ENCODE measurements around the gene SLC6A20. TPM values are rescaled to one million over a fixed set of nuclear protein-coding genes. Genes with fewer than 3 reads are reported as not detected.

Gene SLC6A20
- total RNA-seq, 1 donor from 2014 or later, result not detected

- Mint-ChIP-seq H3K27ac (no peak overlapping the region), H3K4me1 (peaks cover 11% of the 10 kb centered on the region), H3K9me3 (no peaks in the 10 kb centered on the region), H3K4me3 (no peak overlapping the region), H3K27me3 (ENCODE audit: insufficient read depth, low read depth) (peaks cover 3% of the 10 kb centered on the region), H3K36me3 (peaks cover 2% of the 10 kb centered on the region)
- H3K27me3 ChIP-seq, result no peaks in the 10 kb centered on the region
- no peaks in the 10 kb centered on the region for H3K36me3 ChIP-seq
- H2AFZ ChIP-seq (replicated peaks), result no peak overlapping the region
- H3K4me3 ChIP-seq, result no peak overlapping the region
- no peak overlapping the region for H3K27ac ChIP-seq
- H3K9ac ChIP-seq, result no peak overlapping the region
- peaks cover 9% of the 10 kb centered on the region for H3K4me1 ChIP-seq
- no peaks in the 10 kb centered on the region for H3K9me3 ChIP-seq (ENCODE audit: low read depth)
- no peaks in the 10 kb centered on the region for H3F3A ChIP-seq (ENCODE audit: low read depth)
- no peak for DNase-seq (ENCODE audit: low spot score)
- H3K4me2 ChIP-seq, result peak overlapping the region; percentile 7
- no peak for TF ChIP-seq EZH2phosphoT487 (IDR thresholded peaks at IDR 0.05)
- TF ChIP-seq, protein P1, sequence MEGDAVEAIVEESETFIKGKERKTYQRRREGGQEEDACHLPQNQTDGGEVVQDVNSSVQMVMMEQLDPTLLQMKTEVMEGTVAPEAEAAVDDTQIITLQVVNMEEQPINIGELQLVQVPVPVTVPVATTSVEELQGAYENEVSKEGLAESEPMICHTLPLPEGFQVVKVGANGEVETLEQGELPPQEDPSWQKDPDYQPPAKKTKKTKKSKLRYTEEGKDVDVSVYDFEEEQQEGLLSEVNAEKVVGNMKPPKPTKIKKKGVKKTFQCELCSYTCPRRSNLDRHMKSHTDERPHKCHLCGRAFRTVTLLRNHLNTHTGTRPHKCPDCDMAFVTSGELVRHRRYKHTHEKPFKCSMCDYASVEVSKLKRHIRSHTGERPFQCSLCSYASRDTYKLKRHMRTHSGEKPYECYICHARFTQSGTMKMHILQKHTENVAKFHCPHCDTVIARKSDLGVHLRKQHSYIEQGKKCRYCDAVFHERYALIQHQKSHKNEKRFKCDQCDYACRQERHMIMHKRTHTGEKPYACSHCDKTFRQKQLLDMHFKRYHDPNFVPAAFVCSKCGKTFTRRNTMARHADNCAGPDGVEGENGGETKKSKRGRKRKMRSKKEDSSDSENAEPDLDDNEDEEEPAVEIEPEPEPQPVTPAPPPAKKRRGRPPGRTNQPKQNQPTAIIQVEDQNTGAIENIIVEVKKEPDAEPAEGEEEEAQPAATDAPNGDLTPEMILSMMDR (IDR thresholded peaks at IDR 0.05), result no peak
- TF ChIP-seq EZH2 (IDR thresholded peaks at IDR 0.05), result no peak
- H3K79me2 ChIP-seq (ENCODE audit: low read depth), result no peaks in the 10 kb centered on the region
- no peaks in the 10 kb centered on the region for H4K20me1 ChIP-seq (ENCODE audit: low read depth)
Measured at GRCh38 chr3:45807133-45807532, 10.8 kb upstream of the SLC6A20 start.

- H3K36me3 Mint-ChIP-seq, result no peaks in the 10 kb centered on the region
- no peak for DNase-seq (ENCODE audit: low spot score)
- Histone ChIP-seq H3K4me2 (no peak overlapping the region), H3K4me3 (no peak overlapping the region), H3K27ac (no peak overlapping the region), H4K20me1 (ENCODE audit: low read depth) (no peaks in the 10 kb centered on the region), H2AFZ (replicated peaks) (no peak overlapping the region), H3F3A (ENCODE audit: low read depth) (no peaks in the 10 kb centered on the region), H3K79me2 (ENCODE audit: low read depth) (no peaks in the 10 kb centered on the region), H3K9me3 (ENCODE audit: low read depth) (no peaks in the 10 kb centered on the region), H3K27me3 (no peaks in the 10 kb centered on the region), H3K4me1 (peaks cover 9% of the 10 kb centered on the region), H3K36me3 (no peaks in the 10 kb centered on the region), H3K9ac (no peak overlapping the region)
- H3K4me1 Mint-ChIP-seq, result peaks cover 11% of the 10 kb centered on the region
- TF ChIP-seq, protein P1 (IDR thresholded peaks at IDR 0.05), result no peak
- no peak for TF ChIP-seq EZH2 (IDR thresholded peaks at IDR 0.05)
- TF ChIP-seq EZH2phosphoT487 (IDR thresholded peaks at IDR 0.05), result no peak
- H3K27ac Mint-ChIP-seq, result no peak overlapping the region
- no peaks in the 10 kb centered on the region for H3K9me3 Mint-ChIP-seq
- no peak overlapping the region for H3K4me3 Mint-ChIP-seq
- H3K27me3 Mint-ChIP-seq (ENCODE audit: insufficient read depth, low read depth), result peaks cover 3% of the 10 kb centered on the region
Measured at GRCh38 chr3:45806072-45806471, 9.7 kb upstream of the SLC6A20 start.

DNA sequence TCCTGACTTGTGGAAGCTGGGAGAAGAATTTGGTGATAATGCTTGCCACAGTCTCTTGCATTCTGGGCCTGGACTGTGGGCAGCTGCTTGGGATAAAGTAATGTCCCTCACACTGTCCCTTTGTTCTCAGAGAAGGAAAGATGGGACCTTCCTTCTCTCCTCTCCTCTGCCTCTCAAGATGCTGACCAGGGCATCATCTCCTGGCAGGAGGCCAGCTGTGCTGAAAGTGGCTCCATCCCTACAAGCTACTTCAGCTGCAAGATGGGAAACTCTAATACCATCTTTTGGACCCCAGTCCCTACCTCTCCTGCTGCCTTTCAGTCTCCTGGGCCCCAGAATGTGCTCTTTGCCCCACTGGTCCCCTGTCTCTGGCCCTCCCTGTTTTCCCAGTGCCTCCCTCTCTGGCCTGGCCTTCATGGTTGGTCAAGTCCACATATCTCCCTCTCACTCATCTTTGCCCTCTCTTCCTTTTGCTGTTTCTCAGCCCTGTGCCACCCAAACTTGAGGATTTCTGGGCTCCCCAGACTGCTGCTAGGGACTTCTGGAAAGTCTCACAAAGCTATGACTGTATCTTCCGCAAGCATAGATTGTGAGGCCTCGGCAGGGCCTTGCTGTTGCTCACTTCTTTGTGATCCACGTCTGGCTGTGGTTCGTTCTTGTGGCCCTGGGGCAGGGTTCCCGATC, 7.1 kb upstream of the SLC6A20 start:
- Histone ChIP-seq H3K4me1 (peaks cover 9% of the 10 kb centered on the region), H3K9ac (no peak overlapping the region), H2AFZ (replicated peaks) (no peak overlapping the region), H3K79me2 (ENCODE audit: low read depth) (no peaks in the 10 kb centered on the region), H3F3A (ENCODE audit: low read depth) (no peaks in the 10 kb centered on the region), H3K27ac (no peak overlapping the region), H3K27me3 (peaks cover 12% of the 10 kb centered on the region), H4K20me1 (ENCODE audit: low read depth) (no peaks in the 10 kb centered on the region), H3K4me2 (no peak overlapping the region), H3K36me3 (no peaks in the 10 kb centered on the region), H3K4me3 (no peak overlapping the region), H3K9me3 (ENCODE audit: low read depth) (no peaks in the 10 kb centered on the region)
- H3K36me3 Mint-ChIP-seq, result no peaks in the 10 kb centered on the region
- TF ChIP-seq EZH2 (IDR thresholded peaks at IDR 0.05), result no peak
- TF ChIP-seq, protein P1 (IDR thresholded peaks at IDR 0.05), result no peak
- no peak for TF ChIP-seq EZH2phosphoT487 (IDR thresholded peaks at IDR 0.05)
- no peak for DNase-seq (ENCODE audit: low spot score)
- no peak overlapping the region for H3K4me3 Mint-ChIP-seq
- peaks cover 14% of the 10 kb centered on the region for H3K27me3 Mint-ChIP-seq (ENCODE audit: insufficient read depth, low read depth)
- H3K9me3 Mint-ChIP-seq, result no peaks in the 10 kb centered on the region
- peaks cover 9% of the 10 kb centered on the region for H3K4me1 Mint-ChIP-seq
- H3K27ac Mint-ChIP-seq, result no peak overlapping the region

All from neural progenitor cell (in vitro differentiated cells).